Right lobe of liver (tissue), 6 donors: Measurements from ENCODE around the gene N4BP2L1. TPM values are rescaled to one million over a fixed set of nuclear protein-coding genes. Genes with fewer than 3 reads are reported as not detected.

Experiments
- ATAC-seq, 4 donors: fragments of 200-7000 bp; cut with Tn5 transposase; one replicate each; pipeline ENCODE4 v1.9.1; 2020; ENCODE audit warnings: mild to moderate bottlenecking in 4 of 4, moderate library complexity in 4 of 4
- DNase-seq, 3 donors: peaks; one replicate each; pipeline ENCODE4 v3.0.0-alpha.2; 2020
- H3K27ac ChIP-seq, 3 donors: fragments of 200-600 bp; one replicate each; pipeline ENCODE4 v1.8.0; 2022
- H3K27me3 ChIP-seq, 2 donors: fragments of 200-600 bp; one replicate each; pipeline ENCODE4 v1.8.0; 2022
- H3K36me3 ChIP-seq, 4 donors: fragments of 200-600 bp; sonication (generic) in 1 of 4; one replicate each; pipeline versions ENCODE4 v1.5.1 to v1.8.0; 2017 to 2022; ENCODE audit warnings: control low read depth in 1 of 4
- H3K4me1 ChIP-seq, 4 donors: fragments of 200-600 bp; sonication (generic) in 1 of 4; one replicate each; pipeline versions ENCODE4 v1.5.1 to v1.8.0; 2017 to 2022; ENCODE audit warnings: control low read depth in 1 of 4
- H3K4me3 ChIP-seq, 3 donors: fragments of 200-600 bp; one replicate each; pipeline ENCODE4 v1.8.0; 2022
- H3K9me3 ChIP-seq, 4 donors: fragments of 200-600 bp; sonication (generic) in 1 of 4; one replicate each; pipeline versions ENCODE4 v1.5.1 to v1.8.0; 2017 to 2022; ENCODE audit warnings: control low read depth in 1 of 4
- POLR2A ChIP-seq: fragments of 450-650 bp; IDR thresholded peaks from one replicate; pipeline ENCODE4 v1.6.1; 2017; ENCODE audit warnings: antibody characterized with exemption, mild to moderate bottlenecking
- WGBS: methylation state at CpG from one replicate; pipeline ENCODE4 v1.1.6; 2018; ENCODE audit warnings: low coverage, low lambda C conversion rate; ENCODE audit not compliant: insufficient coverage; ENCODE audit errors: missing lambda C conversion rate; 5-methylcytosine and 5-hydroxymethylcytosine counted together
- intact Hi-C, 2 donors: fragments of 100-400 bp; cut with DNase I; formaldehyde crosslinking; loops; one replicate each; pipeline versions ENCODE4 v1.11.2 to v1.14.1; 2022
- total RNA-seq, 6 experiments: library from RNA; depleted of rRNA in 2 of 6; stranded (reverse); fragments of >200 nt in 2 of 6; fragmentation: NEBNext Ultra II Directional in 3 of 6; extraction: Animal tissue kit (Norgen Biotek cat#: 25700) in 3 of 6; gene quantifications; one replicate each; pipeline versions ENCODE4 v1.1.0 to v1.2.4, GENCODE V29; 2016 to 2023
- TF ChIP-seq, protein P1 (sequence below), 4 donors: fragments of 200-600 bp in 3 of 4; fragments of 450-650 bp in 1 of 4; IDR thresholded peaks; one replicate each; pipeline versions ENCODE4 v1.5.1 to v1.8.0; 2016 to 2022; ENCODE audit warnings: antibody characterized with exemption in 4 of 4, mild to moderate bottlenecking in 2 of 4
- donor health status: DM: no; HTN: yes; CAD: no.
- donor health status: DM: no; HTN: no; CAD: no.
- donor health status: DM: no; HTN: no; CAD: no.
- donor health status: DM: no; HTN: yes; CAD: no.
- donor health status: DM: no; HTN: yes; CAD: no.

Gene N4BP2L1
- total RNA-seq, 6 experiments from 2014 or later: 17.4 to 56.9 (median 26.5) TPM

DNA sequence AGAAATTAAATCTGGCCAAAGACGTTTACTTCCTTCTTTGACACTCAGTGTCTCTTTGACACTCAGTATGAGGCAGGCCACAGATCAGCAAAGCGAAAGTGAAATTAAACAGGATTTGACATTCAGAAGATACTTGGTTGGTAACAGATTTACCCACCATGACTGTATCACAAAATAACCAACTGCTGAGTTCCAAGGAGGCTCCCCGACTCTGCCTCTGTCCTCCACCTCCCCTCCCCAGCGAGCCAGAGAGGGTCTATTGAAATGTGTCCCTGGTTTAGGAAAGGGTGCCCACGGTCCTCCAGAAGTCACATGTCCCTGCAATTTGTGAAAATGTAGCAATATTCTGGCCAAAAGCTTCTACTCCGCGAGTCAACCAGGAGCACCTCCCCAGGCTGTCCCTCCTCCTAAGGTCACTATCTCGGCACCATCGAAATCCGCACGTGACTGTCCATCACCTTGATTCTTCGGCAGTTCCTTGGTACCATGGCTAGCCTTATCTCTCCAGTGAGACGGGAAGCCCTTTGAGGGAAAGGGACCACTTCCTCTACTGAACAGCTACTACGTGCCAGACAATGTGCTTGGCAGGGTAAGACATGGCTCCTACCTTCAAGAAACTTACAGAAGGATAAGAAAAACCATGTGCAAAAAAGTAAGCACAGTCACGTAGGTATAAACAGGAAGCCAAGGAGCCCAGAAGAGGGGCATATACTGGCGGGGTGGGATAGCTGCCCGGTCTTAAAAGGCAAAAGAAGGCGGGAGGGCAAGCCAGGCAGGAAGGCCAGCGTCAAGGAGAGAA, 1.5 kb downstream of the N4BP2L1 start:
- Histone ChIP-seq H3K36me3 (peaks cover 0 to 2% (median 0%) of the 10 kb centered on the region in 4 donors), H3K4me3 (peak overlapping the region; percentile 75 to 86 (median 83)), H3K27ac (peak overlapping the region; percentile 98 to 100 (median 99)), H3K4me1 (peaks cover 0 to 33% (median 12%) of the 10 kb centered on the region in 4 donors), H3K9me3 (no peaks in the 10 kb centered on the region), H3K27me3 (no peaks in the 10 kb centered on the region)
- intact Hi-C loops: no loop called here
- WGBS: 5% methylated on average over 13 of the region's 19 CpGs
- ATAC-seq (peak; percentile 13 to 41 (median 30)), DNase-seq (peak in 1 of 3 donors; percentile 50)
- TF ChIP-seq, protein P1, sequence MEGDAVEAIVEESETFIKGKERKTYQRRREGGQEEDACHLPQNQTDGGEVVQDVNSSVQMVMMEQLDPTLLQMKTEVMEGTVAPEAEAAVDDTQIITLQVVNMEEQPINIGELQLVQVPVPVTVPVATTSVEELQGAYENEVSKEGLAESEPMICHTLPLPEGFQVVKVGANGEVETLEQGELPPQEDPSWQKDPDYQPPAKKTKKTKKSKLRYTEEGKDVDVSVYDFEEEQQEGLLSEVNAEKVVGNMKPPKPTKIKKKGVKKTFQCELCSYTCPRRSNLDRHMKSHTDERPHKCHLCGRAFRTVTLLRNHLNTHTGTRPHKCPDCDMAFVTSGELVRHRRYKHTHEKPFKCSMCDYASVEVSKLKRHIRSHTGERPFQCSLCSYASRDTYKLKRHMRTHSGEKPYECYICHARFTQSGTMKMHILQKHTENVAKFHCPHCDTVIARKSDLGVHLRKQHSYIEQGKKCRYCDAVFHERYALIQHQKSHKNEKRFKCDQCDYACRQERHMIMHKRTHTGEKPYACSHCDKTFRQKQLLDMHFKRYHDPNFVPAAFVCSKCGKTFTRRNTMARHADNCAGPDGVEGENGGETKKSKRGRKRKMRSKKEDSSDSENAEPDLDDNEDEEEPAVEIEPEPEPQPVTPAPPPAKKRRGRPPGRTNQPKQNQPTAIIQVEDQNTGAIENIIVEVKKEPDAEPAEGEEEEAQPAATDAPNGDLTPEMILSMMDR (IDR thresholded peaks at IDR 0.05): no peak
- no peak for TF ChIP-seq POLR2A

DNA sequence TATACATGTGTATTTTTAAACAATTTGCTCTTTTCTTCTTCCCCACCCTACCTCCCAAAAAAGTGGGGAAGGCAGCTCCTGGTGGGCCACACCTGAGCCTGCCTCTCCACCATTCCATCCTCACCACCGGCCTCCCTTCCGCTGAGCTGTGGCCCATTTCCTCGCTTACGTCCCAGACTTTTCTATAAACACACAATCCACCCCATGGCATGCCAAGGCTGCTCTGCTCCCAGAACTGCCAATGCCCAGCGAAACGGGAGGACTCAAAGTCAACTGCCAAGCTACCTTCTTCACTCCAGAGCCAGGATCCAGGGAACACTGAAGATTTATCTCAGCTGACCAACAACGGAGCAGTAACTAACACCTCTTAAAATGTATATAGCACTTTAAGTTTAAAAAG, 2.8 kb downstream of the N4BP2L1 start:
- DNase-seq (peak in 1 of 3 donors; percentile 50), ATAC-seq (no peak)
- H3K9me3 ChIP-seq: no peaks in the 10 kb centered on the region
- peaks cover 0 to under 1% (median 0%) of the 10 kb centered on the region in 4 donors for H3K36me3 ChIP-seq
- intact Hi-C loops: no loop called here
- H3K4me1 ChIP-seq: peaks cover 0 to 33% (median 12%) of the 10 kb centered on the region in 4 donors
- H3K4me3 ChIP-seq: peak overlapping the region in 2 of 3 donors; percentile 75 to 83
- H3K27ac ChIP-seq: peak overlapping the region; percentile 98 to 100 (median 99)
- TF ChIP-seq, protein P1 (IDR thresholded peaks at IDR 0.05): no peak
- TF ChIP-seq POLR2A: no peak
- WGBS: 48% methylated on average over 7 of the region's 7 CpGs
- H3K27me3 ChIP-seq: no peaks in the 10 kb centered on the region

DNA sequence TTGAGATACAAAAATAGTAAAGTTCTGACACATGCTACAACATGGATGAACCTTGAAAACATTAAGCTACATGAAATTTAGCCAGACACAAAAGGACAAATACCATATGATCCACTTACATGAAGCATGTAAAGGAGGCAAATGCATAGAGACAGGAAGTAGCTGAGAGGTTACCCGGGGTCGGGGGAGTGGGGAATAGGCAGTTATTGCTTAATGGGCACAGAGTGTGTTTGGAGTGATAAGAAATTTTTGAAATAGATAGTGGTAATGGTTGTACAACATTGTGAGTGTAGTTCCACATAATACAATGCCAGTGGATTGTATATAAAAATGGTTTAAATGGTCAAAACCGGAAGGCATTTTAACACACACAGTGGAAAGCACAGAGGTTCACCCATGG, 4.3 kb downstream of the N4BP2L1 start:
- no peak for DNase-seq
- TF ChIP-seq POLR2A: no peak
- TF ChIP-seq, protein P1 (IDR thresholded peaks at IDR 0.05): no peak
- H3K27ac ChIP-seq: no peak overlapping the region
- ATAC-seq: no peak
- WGBS: 25% methylated on average over 3 of the region's 3 CpGs
- no peaks in the 10 kb centered on the region for H3K27me3 ChIP-seq
- peaks cover 0 to 4% (median 0%) of the 10 kb centered on the region in 4 donors for H3K36me3 ChIP-seq
- intact Hi-C loops: no loop called here
- H3K9me3 ChIP-seq: no peaks in the 10 kb centered on the region
- peaks cover 0 to 30% (median 10%) of the 10 kb centered on the region in 4 donors for H3K4me1 ChIP-seq
- H3K4me3 ChIP-seq: no peak overlapping the region

DNA sequence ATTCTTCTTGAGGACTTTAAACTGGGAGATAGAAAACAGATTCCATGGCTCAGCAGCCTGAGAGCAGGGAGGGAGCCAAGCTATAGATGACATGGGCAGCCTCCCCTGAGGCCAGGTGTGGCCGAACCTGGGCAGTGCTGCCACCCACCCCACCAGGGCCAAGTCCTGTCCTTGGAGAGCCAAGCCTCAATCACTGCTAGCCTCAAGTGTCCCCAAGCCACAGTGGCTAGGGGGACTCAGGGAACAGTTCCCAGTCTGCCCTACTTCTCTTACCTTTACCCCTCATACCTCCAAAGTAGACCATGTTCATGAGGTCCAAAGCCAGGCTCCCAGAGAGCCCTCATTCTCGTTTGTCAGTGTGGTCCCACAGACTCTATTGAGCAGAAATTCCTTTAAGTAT, 8.1 kb downstream of the N4BP2L1 start:
- H3K9me3 ChIP-seq: no peaks in the 10 kb centered on the region
- WGBS: 78% methylated on average over 1 of the region's 2 CpGs
- intact Hi-C loops: no loop called here
- no peak for TF ChIP-seq POLR2A
- TF ChIP-seq, protein P1 (IDR thresholded peaks at IDR 0.05): no peak
- no peak overlapping the region for H3K4me3 ChIP-seq
- peak in 1 of 4 donors; percentile 35 for ATAC-seq
- H3K36me3 ChIP-seq: peaks cover 0 to 4% (median 0%) of the 10 kb centered on the region in 4 donors
- H3K27ac ChIP-seq: no peak overlapping the region
- no peaks in the 10 kb centered on the region for H3K27me3 ChIP-seq
- peaks cover 0 to 41% (median 16%) of the 10 kb centered on the region in 4 donors for H3K4me1 ChIP-seq
- no peak for DNase-seq
